ENCODE results near the gene DERL3.

The DERL3 gene

DNA sequence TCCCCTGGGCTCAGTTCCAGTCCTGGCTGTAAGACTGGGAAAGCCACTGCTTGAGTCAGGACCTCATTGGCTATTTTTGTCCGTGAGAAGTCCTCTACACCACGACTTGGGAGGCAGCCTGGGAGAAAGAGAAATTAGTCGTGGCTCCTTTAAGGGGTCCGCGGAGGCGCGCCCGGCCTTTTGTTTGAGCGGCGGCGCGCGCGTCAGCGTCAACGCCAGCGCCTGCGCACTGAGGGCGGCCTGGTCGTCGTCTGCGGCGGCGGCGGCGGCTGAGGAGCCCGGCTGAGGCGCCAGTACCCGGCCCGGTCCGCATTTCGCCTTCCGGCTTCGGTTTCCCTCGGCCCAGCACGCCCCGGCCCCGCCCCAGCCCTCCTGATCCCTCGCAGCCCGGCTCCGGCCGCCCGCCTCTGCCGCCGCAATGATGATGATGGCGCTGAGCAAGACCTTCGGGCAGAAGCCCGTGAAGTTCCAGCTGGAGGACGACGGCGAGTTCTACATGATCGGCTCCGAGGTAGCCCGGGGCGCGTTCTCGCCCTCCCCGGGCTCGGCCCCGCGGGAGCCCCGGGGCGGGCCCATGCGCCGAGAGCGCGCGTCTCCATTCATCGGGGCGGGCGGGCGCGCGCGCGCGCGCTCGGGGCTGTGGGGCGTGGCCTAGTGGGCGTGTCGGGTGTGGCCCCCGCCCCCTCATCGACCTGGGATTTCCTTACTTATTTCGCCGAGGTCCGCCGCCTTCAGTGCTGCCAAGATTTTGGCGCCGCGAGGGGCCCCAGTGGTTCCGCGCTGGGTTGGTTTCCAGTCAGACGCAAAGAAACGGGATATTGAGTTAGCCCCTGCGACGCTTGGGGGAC, 51.8 kb downstream of the DERL3 start, which contains the start of gene SMARCB1 (continued):
- peak; percentile 99 for TF ChIP-seq PRDM10 (tag by site-specific recombination; IDR thresholded peaks at IDR 0.05)
- peak; percentile 63; the same call in 1 of the 2 replicates for TF ChIP-seq ZFP69B (tag by site-specific recombination; IDR thresholded peaks at IDR 0.05)
- peak; percentile 47 for TF ChIP-seq EGR2 (tag by site-specific recombination; IDR thresholded peaks at IDR 0.05; ENCODE audit: low read depth)
- TF ChIP-seq ZNF48 (tag by site-specific recombination; IDR thresholded peaks at IDR 0.05): no peak
- peak; percentile 30; the same call in 1 of the 2 replicates for TF ChIP-seq ZNF660 (tag by site-specific recombination; IDR thresholded peaks at IDR 0.05)
- TF ChIP-seq ZXDB (tag by site-specific recombination; IDR thresholded peaks at IDR 0.05): peak; percentile 64; the same call in 1 of the 2 replicates
- TF ChIP-seq ZNF561 (tag by site-specific recombination; IDR thresholded peaks at IDR 0.05; ENCODE audit: borderline replicate concordance): peak; percentile 71; the same call in 1 of the 2 replicates
- TF ChIP-seq, protein P1, sequence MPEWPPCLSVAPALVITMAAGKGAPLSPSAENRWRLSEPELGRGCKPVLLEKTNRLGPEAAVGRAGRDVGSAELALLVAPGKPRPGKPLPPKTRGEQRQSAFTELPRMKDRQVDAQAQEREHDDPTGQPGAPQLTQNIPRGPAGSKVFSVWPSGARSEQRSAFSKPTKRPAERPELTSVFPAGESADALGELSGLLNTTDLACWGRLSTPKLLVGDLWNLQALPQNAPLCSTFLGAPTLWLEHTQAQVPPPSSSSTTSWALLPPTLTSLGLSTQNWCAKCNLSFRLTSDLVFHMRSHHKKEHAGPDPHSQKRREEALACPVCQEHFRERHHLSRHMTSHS (tag by site-specific recombination; IDR thresholded peaks at IDR 0.05): no peak
- peak; percentile 93 for TF ChIP-seq KLF8 (tag by site-specific recombination; IDR thresholded peaks at IDR 0.05)
- no peak for TF ChIP-seq OVOL3 (tag by site-specific recombination; IDR thresholded peaks at IDR 0.05)
- TF ChIP-seq ZNF677 (tag by site-specific recombination; IDR thresholded peaks at IDR 0.05): 0 out of 2 replicates have a peak, but pooled peaks have one; percentile 3
- TF ChIP-seq ZNF341 (tag by site-specific recombination; IDR thresholded peaks at IDR 0.05; ENCODE audit: low read depth): no peak
- no peak for TF ChIP-seq ZNF639 (tag by site-specific recombination; IDR thresholded peaks at IDR 0.05)
- no peak for TF ChIP-seq ZNF18 (tag by site-specific recombination; IDR thresholded peaks at IDR 0.05)
- TF ChIP-seq ZNF324 (tag by site-specific recombination; IDR thresholded peaks at IDR 0.05): 0 out of 2 replicates have a peak, but pooled peaks have one; percentile 44
- TF ChIP-seq ZNF274 (IDR thresholded peaks at IDR 0.05; ENCODE audit: low read length): no peak
- TF ChIP-seq ZNF274 (tag by site-specific recombination; IDR thresholded peaks at IDR 0.05; ENCODE audit: borderline replicate concordance): no peak
- TF ChIP-seq, protein P2, sequence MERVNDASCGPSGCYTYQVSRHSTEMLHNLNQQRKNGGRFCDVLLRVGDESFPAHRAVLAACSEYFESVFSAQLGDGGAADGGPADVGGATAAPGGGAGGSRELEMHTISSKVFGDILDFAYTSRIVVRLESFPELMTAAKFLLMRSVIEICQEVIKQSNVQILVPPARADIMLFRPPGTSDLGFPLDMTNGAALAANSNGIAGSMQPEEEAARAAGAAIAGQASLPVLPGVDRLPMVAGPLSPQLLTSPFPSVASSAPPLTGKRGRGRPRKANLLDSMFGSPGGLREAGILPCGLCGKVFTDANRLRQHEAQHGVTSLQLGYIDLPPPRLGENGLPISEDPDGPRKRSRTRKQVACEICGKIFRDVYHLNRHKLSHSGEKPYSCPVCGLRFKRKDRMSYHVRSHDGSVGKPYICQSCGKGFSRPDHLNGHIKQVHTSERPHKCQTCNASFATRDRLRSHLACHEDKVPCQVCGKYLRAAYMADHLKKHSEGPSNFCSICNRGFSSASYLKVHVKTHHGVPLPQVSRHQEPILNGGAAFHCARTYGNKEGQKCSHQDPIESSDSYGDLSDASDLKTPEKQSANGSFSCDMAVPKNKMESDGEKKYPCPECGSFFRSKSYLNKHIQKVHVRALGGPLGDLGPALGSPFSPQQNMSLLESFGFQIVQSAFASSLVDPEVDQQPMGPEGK (tag by site-specific recombination; IDR thresholded peaks at IDR 0.05): peak; percentile 76
- TF ChIP-seq ZNF404 (tag by site-specific recombination; IDR thresholded peaks at IDR 0.05): no peak
- TF ChIP-seq ZNF366 (tag by site-specific recombination; conservative IDR thresholded peaks at IDR 0.05): no peak
- no peak for TF ChIP-seq ZNF521 (tag by site-specific recombination; IDR thresholded peaks at IDR 0.05)
- TF ChIP-seq, protein P3, sequence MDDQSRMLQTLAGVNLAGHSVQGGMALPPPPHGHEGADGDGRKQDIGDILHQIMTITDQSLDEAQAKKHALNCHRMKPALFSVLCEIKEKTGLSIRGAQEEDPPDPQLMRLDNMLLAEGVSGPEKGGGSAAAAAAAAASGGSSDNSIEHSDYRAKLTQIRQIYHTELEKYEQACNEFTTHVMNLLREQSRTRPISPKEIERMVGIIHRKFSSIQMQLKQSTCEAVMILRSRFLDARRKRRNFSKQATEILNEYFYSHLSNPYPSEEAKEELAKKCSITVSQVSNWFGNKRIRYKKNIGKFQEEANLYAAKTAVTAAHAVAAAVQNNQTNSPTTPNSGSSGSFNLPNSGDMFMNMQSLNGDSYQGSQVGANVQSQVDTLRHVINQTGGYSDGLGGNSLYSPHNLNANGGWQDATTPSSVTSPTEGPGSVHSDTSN (CRISPR knock-in tag; IDR thresholded peaks at IDR 0.05): peak; percentile 74; the same call in 1 of the 2 replicates
- TF ChIP-seq, protein P4, sequence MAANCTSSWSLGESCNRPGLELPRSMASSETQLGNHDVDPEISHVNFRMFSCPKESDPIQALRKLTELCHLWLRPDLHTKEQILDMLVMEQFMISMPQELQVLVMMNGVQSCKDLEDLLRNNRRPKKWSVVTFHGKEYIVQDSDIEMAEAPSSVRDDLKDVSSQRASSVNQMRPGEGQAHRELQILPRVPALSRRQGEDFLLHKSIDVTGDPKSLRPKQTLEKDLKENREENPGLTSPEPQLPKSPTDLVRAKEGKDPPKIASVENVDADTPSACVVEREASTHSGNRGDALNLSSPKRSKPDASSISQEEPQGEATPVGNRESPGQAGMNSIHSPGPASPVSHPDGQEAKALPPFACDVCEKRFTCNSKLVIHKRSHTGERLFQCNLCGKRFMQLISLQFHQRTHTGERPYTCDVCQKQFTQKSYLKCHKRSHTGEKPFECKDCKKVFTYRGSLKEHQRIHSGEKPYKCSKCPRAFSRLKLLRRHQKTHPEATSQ (tag by site-specific recombination; IDR thresholded peaks at IDR 0.05): no peak
- peak; percentile 31; the same call in 1 of the 2 replicates for TF ChIP-seq GLIS2 (tag by site-specific recombination; IDR thresholded peaks at IDR 0.05)
- TF ChIP-seq ZNF610 (tag by site-specific recombination; IDR thresholded peaks at IDR 0.05; ENCODE audit: borderline replicate concordance): no peak
- 0 out of 2 replicates have a peak, but pooled peaks have one; percentile 22 for TF ChIP-seq GFI1B (tag by site-specific recombination; IDR thresholded peaks at IDR 0.05)
- TF ChIP-seq SP3 (tag by site-specific recombination; IDR thresholded peaks at IDR 0.05): peak; percentile 70

All from HEK293 (cell line).